GOT3 (cell line): ENCODE results near the gene NSA2.

ENCODE experiments used
- DNase-seq: peaks from one replicate; lab custom pipeline; 2025; ENCODE audit warnings: mixed read lengths; lab: John Stamatoyannopoulos, UW

The NSA2 gene

GRCh38 chr5:74816875-74817274 lies 49.8 kb downstream of the NSA2 start:
- DNase-seq = no peak

DNA sequence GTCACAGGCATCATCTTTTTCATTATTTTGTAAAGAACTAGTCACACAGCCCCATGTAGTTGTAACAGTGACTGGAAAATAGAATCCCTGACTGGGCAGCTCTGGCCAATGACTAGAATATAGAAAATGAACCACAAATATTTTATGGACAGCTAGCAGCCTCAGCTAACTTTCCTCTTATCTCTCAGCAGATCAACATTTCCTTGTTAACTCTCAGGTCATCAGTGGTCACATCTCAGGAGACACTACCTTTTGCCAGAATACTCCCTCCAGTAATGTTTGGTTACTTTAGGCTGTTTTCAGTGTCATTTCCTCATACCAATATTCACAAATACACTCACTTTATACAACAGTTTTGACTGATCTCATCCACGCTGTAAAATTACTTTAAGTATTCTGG lies 55.2 kb downstream of the NSA2 start:
- DNase-seq = no peak

DNA sequence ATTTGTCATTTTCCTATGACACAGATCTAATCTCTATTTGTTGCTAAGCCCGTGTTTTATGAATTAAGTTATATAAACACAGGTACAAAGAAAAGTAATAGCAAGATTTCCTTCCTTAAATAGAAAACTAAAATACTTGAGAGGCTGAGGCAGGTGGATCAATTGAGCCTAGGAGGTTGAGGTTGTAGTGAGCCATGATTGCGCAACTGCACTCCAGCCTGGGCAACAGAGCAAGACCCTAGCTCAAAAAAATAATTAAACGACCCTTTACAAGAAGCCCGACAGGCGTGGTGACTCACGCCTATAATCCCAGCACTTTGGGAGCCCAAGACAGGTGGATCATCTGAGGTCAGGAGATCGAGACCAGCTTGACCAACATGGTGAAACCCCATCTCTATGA lies 62.4 kb downstream of the NSA2 start:
- no peak for DNase-seq
